Psoas muscle (tissue), 8 donors: Measurements from ENCODE around the gene SPEM3. TPM values are rescaled to one million over a fixed set of nuclear protein-coding genes. Genes with fewer than 3 reads are reported as not detected.
A peak's percentile ranks its signal among the peaks of the same experiment; 100 is the strongest.

Experiments
- ATAC-seq, 4 donors: fragments of 200-7000 bp; cut with Tn5 transposase; one replicate each; pipeline ENCODE4 v1.9.1; 2020; ENCODE audit warnings: moderate library complexity in 3 of 4, mild to moderate bottlenecking in 2 of 4
- DNase-seq, 2 donors: peaks; one replicate each; pipeline ENCODE4 v3.0.0-alpha.2; 2020
- H3K27ac ChIP-seq: fragments of 200-600 bp; one replicate; pipeline ENCODE4 v1.8.0; 2022
- H3K27me3 ChIP-seq, 3 donors: fragments of 200-600 bp in 1 of 3; one replicate each; pipeline versions ENCODE4 v1.6.1 to v1.8.0; 2013 to 2022; ENCODE audit warnings: low read length in 2 of 3, mild to moderate bottlenecking in 2 of 3, moderate library complexity in 1 of 3; ENCODE audit not compliant: insufficient read depth in 3 of 3
- H3K36me3 ChIP-seq, 2 donors: fragments of 200-600 bp in 1 of 2; one replicate each; pipeline versions ENCODE4 v1.6.1 to v1.8.0; 2013 to 2022; ENCODE audit warnings: low read depth in 1 of 2, mild to moderate bottlenecking in 1 of 2, moderate library complexity in 1 of 2; ENCODE audit not compliant: insufficient read depth in 1 of 2
- H3K4me1 ChIP-seq: fragments of 200-600 bp; one replicate; pipeline ENCODE4 v1.8.0; 2022
- H3K4me3 ChIP-seq: fragments of 200-600 bp; one replicate; pipeline ENCODE4 v1.8.0; 2022; ENCODE audit warnings: mild to moderate bottlenecking
- H3K9me3 ChIP-seq: fragments of 200-600 bp; one replicate; pipeline ENCODE4 v1.8.0; 2022
- CTCF ChIP-seq: fragments of 200-600 bp; IDR thresholded peaks from one replicate; pipeline ENCODE4 v1.8.0; 2022; ENCODE audit warnings: antibody characterized with exemption
- WGBS, 3 donors: extraction: QIAGEN DNeasy Blood & Tissue Kit; methylation state at CpG; one replicate each; pipeline versions ENCODE4 v1.1.6 to v1.1.7; 2013; 5-methylcytosine and 5-hydroxymethylcytosine counted together
- intact Hi-C, 2 donors: fragments of 100-400 bp; cut with DNase I; formaldehyde crosslinking; loops; one replicate each; pipeline versions ENCODE4 v1.11.0 to v1.14.2; 2022
- polyA plus RNA-seq, 3 donors: library from polyadenylated mRNA; stranded (reverse); fragments of 200-250 nt; gene quantifications; one replicate each; pipeline ENCODE4 v1.2.3, GENCODE V29; 2013
- total RNA-seq, 4 donors: library from RNA; stranded (reverse); fragmentation: NEBNext Ultra II Directional in 2 of 4; extraction: Animal tissue kit (Norgen Biotek cat#: 25700) in 2 of 4; gene quantifications; one replicate each; pipeline versions ENCODE4 v1.2.1 to v1.2.4, GENCODE V29; 2021 to 2023
- donor health status: healthy with polysubstance abuse.
- donor health status: DM: no; HTN: no; CAD: no; lungs with moderate emphysema.
- donor health status: Bipolar disorder and iron deficiency.
- donor health status: healthy.
- donor health status: DM: yes; HTN: yes; CAD: no.
- donor health status: DM: no; HTN: no; CAD: no.
- donor health status: DM: no; HTN: no; CAD: no.
- donor health status: DM: yes; HTN: yes; CAD: no.

Gene SPEM3
- total and polyA plus RNA-seq, 7 donors = 0.01 TPM; not detected in 6

- Histone ChIP-seq H3K4me1 (peaks cover 24% of the 10 kb centered on the region), H3K4me3 (no peak overlapping the region), H3K27me3 (peaks cover 0 to 2% (median 0%) of the 10 kb centered on the region in 3 donors), H3K27ac (no peak overlapping the region), H3K36me3 (peaks cover 0 to 17% of the 10 kb centered on the region in 2 donors), H3K9me3 (no peaks in the 10 kb centered on the region)
- intact Hi-C loops = no loop called here
- TF ChIP-seq CTCF = no peak
- WGBS, 3 donors = 82 to 87% (median 87%) methylated on average over 10 of the region's 10 CpGs
- ATAC-seq = no peak
- no peak for DNase-seq
Measured at GRCh38 chr17:7382901-7383300, 45.8 kb upstream of the SPEM3 start.

DNA sequence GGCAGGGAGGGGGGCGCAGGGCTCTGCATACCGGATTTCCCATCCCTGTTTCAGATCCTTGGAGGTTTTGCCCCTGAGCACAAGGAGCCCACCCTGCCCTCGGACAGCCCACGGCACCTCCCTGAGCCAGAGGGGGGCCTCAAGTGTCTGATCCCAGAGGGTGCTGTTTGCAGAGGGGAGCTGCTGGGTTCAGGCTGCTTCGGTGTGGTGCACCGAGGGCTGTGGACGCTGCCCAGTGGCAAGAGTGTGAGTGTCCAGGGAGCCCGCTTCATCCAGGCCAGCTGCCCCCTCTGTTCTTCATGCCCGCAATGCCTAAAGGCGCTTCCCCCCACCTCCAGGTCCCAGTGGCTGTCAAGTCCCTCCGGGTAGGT is 45.3 kb upstream of the SPEM3 start:
- Histone ChIP-seq H3K36me3 (peaks cover 0 to 22% of the 10 kb centered on the region in 2 donors), H3K4me1 (peaks cover 24% of the 10 kb centered on the region), H3K4me3 (peak overlapping the region; percentile 52), H3K27me3 (peaks cover 0 to 2% (median 0%) of the 10 kb centered on the region in 3 donors), H3K27ac (no peak overlapping the region), H3K9me3 (no peaks in the 10 kb centered on the region)
- no peak for DNase-seq
- ATAC-seq = no peak
- intact Hi-C loops = no loop called here
- TF ChIP-seq CTCF = no peak
- 74 to 76% (median 74%) methylated on average over 11 of the region's 11 CpGs for WGBS, 3 donors

- intact Hi-C loops = no loop called here
- Histone ChIP-seq H3K36me3 (peaks cover 0 to 27% of the 10 kb centered on the region in 2 donors), H3K27me3 (peaks cover 0 to 2% (median 0%) of the 10 kb centered on the region in 3 donors), H3K27ac (no peak overlapping the region), H3K9me3 (no peaks in the 10 kb centered on the region), H3K4me1 (peaks cover 24% of the 10 kb centered on the region), H3K4me3 (peak overlapping the region; percentile 52)
- peak; percentile 52 to 60 for DNase-seq
- TF ChIP-seq CTCF = no peak
- 9 to 36% (median 17%) methylated on average over 60 to 65 of the region's 65 CpGs for WGBS, 3 donors
- peak in 3 of 4 donors; percentile 35 to 60 (median 39) for ATAC-seq
Measured at GRCh38 chr17:7383742-7384488, 44.7 kb upstream of the SPEM3 start.

DNA sequence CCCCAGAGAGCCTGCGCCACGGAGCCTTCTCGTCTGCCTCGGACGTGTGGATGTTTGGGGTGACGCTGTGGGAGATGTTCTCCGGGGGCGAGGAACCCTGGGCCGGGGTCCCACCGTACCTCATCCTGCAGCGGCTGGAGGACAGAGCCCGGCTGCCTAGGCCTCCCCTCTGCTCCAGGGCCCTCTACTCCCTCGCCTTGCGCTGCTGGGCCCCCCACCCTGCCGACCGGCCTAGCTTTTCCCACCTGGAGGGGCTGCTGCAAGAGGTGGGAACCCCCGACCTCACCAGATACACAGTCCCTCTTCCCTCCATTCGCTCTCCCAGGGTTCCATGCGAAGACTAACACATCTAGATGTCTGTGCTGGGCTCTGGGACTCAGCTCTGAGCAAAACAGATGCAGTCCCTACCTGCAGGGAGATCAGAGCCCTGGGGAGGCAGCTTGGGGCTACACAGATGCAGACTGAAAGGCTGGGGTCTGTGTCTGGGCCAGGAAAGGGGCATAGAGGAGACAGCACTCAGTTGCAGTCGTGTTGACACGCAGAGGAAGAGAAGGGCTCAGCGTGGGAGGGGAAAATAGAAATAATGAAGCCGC is 44.1 kb upstream of the SPEM3 start:
- Histone ChIP-seq H3K27ac (no peak overlapping the region), H3K27me3 (peaks cover 0 to 2% (median 0%) of the 10 kb centered on the region in 3 donors), H3K4me3 (peak overlapping the region; percentile 52), H3K36me3 (peaks cover 0 to 34% of the 10 kb centered on the region in 2 donors), H3K9me3 (no peaks in the 10 kb centered on the region), H3K4me1 (peaks cover 24% of the 10 kb centered on the region)
- intact Hi-C loops = no loop called here
- DNase-seq (no peak), ATAC-seq (peak in 1 of 4 donors; percentile 6)
- no peak for TF ChIP-seq CTCF
- WGBS, 3 donors = 52 to 62% (median 53%) methylated on average over 21 to 23 of the region's 23 CpGs
